Measurements from ENCODE around the gene SLC6A17. TPM values are rescaled to one million over a fixed set of nuclear protein-coding genes. Genes with fewer than 3 reads are reported as not detected.
A peak's percentile ranks its signal among the peaks of the same experiment; 100 is the strongest.

The SLC6A17 gene
- polyA plus RNA-seq, 3 donors = 0.76 to 1.1 (median 0.85) TPM

- no peak for DNase-seq (ENCODE audit: extremely low read depth in 1 of 11, low read depth in 9 of 11, low spot score in 4 of 11)
Measured at GRCh38 chr1:110228869-110229268, 78.6 kb downstream of the SLC6A17 start.

- no peak for DNase-seq (ENCODE audit: extremely low read depth in 1 of 11, low read depth in 9 of 11, low spot score in 4 of 11)
Measured at GRCh38 chr1:110229348-110230001, 79.2 kb downstream of the SLC6A17 start.

- DNase-seq (ENCODE audit: extremely low read depth in 1 of 11, low read depth in 9 of 11, low spot score in 4 of 11) = no peak
Measured at GRCh38 chr1:110230381-110231199, 80.3 kb downstream of the SLC6A17 start.

- DNase-seq (ENCODE audit: extremely low read depth in 1 of 11, low read depth in 9 of 11, low spot score in 4 of 11) = no peak
Measured at GRCh38 chr1:110233861-110234260, 83.6 kb downstream of the SLC6A17 start.

- no peak for DNase-seq (ENCODE audit: extremely low read depth in 1 of 11, low read depth in 9 of 11, low spot score in 4 of 11)
Measured at GRCh38 chr1:110234691-110235090, 84.4 kb downstream of the SLC6A17 start.

- DNase-seq (ENCODE audit: extremely low read depth in 1 of 11, low read depth in 9 of 11, low spot score in 4 of 11) = no peak
Measured at GRCh38 chr1:110235181-110235833, 85.0 kb downstream of the SLC6A17 start.

GRCh38 chr1:110235834-110236682 is 85.8 kb downstream of the SLC6A17 start:
- DNase-seq (ENCODE audit: extremely low read depth in 1 of 11, low read depth in 9 of 11, low spot score in 4 of 11) = no peak

- DNase-seq (ENCODE audit: extremely low read depth in 1 of 11, low read depth in 9 of 11, low spot score in 4 of 11) = no peak
Measured at GRCh38 chr1:110237386-110238152, 87.3 kb downstream of the SLC6A17 start.

- DNase-seq (ENCODE audit: extremely low read depth in 1 of 11, low read depth in 9 of 11, low spot score in 4 of 11) = peak in 2 of 11 donors; percentile 37 to 44
Measured at GRCh38 chr1:110239441-110240430, 89.4 kb downstream of the SLC6A17 start.

- DNase-seq (ENCODE audit: extremely low read depth in 1 of 11, low read depth in 9 of 11, low spot score in 4 of 11) = no peak
Measured at GRCh38 chr1:110240476-110241210, 90.3 kb downstream of the SLC6A17 start.

- no peak for DNase-seq (ENCODE audit: extremely low read depth in 1 of 11, low read depth in 9 of 11, low spot score in 4 of 11)
Measured at GRCh38 chr1:110241516-110241915, 91.2 kb downstream of the SLC6A17 start.

- no peak for DNase-seq (ENCODE audit: extremely low read depth in 1 of 11, low read depth in 9 of 11, low spot score in 4 of 11)
Measured at GRCh38 chr1:110242062-110242461, 91.8 kb downstream of the SLC6A17 start.

GRCh38 chr1:110242731-110243130 is 92.4 kb downstream of the SLC6A17 start:
- DNase-seq (ENCODE audit: extremely low read depth in 1 of 11, low read depth in 9 of 11, low spot score in 4 of 11) = no peak

- no peak for DNase-seq (ENCODE audit: extremely low read depth in 1 of 11, low read depth in 9 of 11, low spot score in 4 of 11)
Measured at GRCh38 chr1:110243146-110243545, 92.9 kb downstream of the SLC6A17 start.

- DNase-seq (ENCODE audit: extremely low read depth in 1 of 11, low read depth in 9 of 11, low spot score in 4 of 11) = no peak
Measured at GRCh38 chr1:110243574-110243973, 93.3 kb downstream of the SLC6A17 start.

- DNase-seq (ENCODE audit: extremely low read depth in 1 of 11, low read depth in 9 of 11, low spot score in 4 of 11) = no peak
Measured at GRCh38 chr1:110245876-110246620, 95.8 kb downstream of the SLC6A17 start.

Data from renal cortex interstitium (tissue), 11 donors.